Ecto neural progenitor cell (in vitro differentiated cells): ENCODE measurements around the gene TBC1D3.
"Not testable (repeated sequence)": the region's sequence is repeated elsewhere in the genome, so short reads cannot be mapped to it uniquely, and the experiment has no call there.

ENCODE experiments used
- DNase-seq: peaks from one replicate; pipeline ENCODE4 v3.0.0-alpha.2; 2018; ENCODE audit warnings: low spot score

The TBC1D3 gene

DNA sequence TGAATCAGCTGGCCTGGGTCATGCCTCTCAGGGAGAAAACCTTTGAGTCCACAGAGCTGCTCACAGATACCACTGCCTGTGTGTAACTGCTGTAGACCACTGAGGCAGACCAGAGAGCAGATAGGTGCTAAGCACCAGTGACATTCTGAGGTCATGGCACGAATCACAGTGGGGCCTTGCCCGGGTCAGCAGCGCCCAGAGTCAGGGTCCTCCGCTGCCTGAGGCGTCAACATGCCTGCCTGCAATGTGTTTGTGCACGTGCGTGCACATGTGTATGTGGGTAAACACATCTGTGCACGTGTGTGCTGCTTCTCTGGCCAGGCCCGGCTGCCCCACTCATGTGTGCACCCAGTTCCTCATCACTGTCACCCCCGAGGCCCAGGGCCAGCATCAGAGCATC is at the start of gene TBC1D3:
TBC1D3 (minus strand) TSS at position 101 of the 400 bp plus-strand sequence. CDS start 1,526 bp downstream, outside the sequence.
- not testable (repeated sequence) for DNase-seq

GRCh38 chr17:38232790-38233189 is 40.4 kb upstream of the TBC1D3 start:
- DNase-seq: not testable (repeated sequence)

DNA sequence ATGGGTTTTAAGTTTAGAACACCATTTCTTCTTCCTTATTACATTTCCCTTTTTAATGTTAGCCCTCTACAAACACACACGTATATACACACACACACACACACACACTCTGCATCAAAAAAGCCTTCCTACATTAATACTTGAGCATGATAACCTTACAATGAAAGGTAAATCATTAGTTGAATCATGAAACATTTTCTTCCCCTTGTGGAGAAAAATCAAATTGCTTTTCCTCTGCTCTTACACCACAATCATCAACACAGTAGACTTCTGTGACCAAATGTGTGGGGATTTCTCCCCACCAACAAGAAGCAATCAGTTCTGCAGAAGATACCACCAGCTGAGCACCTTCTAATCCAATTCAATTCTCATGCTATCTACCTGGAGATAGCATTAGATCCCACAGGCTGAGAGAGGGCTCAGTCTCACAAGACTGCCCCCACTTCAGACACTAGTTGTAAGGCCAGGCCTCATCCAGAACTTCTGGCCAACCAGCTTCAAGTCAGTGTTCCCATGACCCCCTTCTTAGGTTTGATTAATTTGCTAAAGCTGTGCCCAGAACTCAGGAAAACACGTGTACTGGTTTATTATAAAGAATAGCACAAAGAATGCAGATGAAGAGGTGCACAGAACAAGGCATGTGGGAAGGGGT is 33.6 kb upstream of the TBC1D3 start:
- DNase-seq: not testable (repeated sequence)

GRCh38 chr17:38220867-38221266 is 28.5 kb upstream of the TBC1D3 start:
- DNase-seq: not testable (repeated sequence)

GRCh38 chr17:38200271-38200670 is 7.9 kb upstream of the TBC1D3 start:
- not testable (repeated sequence) for DNase-seq

DNA sequence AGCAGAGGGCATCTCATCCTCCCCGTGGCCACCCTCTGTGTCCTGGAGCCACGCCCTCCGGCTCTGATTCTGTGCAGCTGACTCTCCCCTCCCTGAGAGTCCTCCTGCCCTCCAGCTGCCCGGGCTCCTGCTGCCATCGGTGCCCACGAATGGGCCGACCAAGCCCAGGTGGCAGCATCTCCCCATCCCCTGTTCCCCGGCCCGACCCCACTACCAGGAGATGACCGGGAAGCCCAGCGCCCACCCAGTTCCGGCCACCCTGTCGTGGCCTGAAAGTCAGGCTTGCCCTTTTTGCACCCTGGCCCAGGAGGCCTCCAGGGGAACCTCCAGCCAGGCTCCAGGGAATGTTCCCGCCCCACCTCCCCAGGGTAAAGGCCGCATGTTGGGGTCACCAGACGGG is 57.5 kb downstream of the TBC1D3 start:
- not testable (repeated sequence) for DNase-seq
